Middle frontal gyrus (tissue), 1 donor: ENCODE results near the gene TMSB4X.
A peak's percentile ranks its signal among the peaks of the same experiment; 100 is the strongest.
"Not testable (repeated sequence)": the region's sequence is repeated elsewhere in the genome, so short reads cannot be mapped to it uniquely, and the experiment has no call there.

ENCODE experiments used
- DNase-seq: peaks from one replicate; pipeline ENCODE4 v3.0.0-alpha.2; 2015; ENCODE audit warnings: low spot score; ENCODE audit errors: extremely low spot score

TMSB4X gene

GRCh38 chrX:12974796-12975669 is at the start of gene TMSB4X:
TSS of gene TMSB4X (plus strand) at chrX:12975110.
- peak; percentile 62 for DNase-seq

DNA sequence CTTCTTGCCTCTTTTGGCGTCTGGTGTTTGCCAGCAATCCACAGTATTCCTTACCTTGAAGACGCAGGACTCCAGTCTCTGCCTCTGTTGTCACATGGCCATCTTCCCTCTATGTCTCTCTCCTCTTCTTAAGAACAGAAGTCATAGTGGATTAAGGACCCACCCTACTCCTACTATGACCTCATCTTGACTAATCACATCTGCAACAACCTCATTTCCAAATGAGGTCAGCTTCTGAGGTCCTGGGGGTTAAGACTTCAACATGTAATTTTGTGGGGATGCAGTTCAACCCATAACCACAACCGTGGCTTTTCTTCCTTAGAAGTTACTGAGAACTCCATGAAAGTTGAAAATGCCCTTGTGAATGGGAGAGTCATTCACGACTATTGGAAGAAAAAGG is 45.2 kb upstream of the TMSB4X start:
- no peak for DNase-seq

DNA sequence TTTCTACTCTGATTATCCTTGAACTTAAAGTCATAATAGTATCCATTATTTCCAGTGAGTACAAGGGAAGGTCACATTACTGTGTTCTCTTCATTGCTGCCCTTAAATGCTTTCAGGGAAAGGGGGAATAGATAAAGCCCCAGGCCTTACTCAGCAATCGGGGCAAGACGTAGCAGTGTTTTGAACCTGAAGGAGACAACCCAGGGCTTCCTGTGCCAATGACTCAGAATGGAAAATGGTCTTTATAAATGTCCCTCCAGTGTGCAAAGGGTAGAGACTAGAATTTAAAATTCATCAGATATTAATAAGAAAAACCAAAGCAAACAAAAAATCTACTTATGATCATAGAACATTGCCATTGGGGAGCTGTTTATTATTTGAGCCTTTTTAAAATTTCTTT is 44.8 kb upstream of the TMSB4X start:
- DNase-seq: no peak

GRCh38 chrX:12932244-12932643 is 42.7 kb upstream of the TMSB4X start:
- no peak for DNase-seq

GRCh38 chrX:12934850-12935249 is 40.1 kb upstream of the TMSB4X start:
- DNase-seq: no peak

DNA sequence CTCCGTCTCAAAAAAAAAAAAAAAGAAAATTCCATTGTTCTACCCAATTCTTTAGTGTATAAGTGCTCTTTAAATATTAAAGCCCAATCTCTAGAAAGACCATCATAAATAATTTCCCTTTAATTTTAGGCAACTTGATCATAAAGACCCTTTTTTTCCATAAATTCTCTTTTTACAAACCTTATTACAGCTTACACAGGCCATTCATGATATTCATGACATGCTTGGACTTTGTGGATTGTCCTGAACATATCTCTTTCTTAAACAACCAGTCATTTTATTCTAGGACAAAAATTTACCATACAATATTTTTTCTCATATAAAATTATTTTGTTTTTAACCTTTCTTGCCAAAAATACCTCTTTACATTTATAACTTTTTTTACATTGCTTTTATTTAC is 38.0 kb upstream of the TMSB4X start:
- no peak for DNase-seq

GRCh38 chrX:12940471-12940870 is 34.4 kb upstream of the TMSB4X start:
- not testable (repeated sequence) for DNase-seq

DNA sequence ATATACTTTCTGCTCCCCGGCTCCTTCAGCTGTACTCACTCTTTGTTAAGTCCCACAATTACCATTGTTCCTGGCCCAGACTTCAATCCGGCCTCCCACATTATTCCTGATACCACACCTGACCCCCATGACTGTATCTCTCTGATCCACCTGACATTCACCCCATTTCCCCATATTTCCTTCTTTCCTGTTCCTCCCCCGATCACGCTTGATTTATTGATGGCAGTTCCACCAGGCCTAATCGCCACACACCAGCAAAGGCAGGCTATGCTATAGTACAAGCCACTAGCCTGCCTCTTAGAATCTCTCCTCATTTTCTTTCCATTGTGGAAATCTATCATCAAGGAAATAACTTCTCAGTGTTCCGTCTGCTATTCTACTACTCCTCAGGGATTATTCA is 31.3 kb upstream of the TMSB4X start:
- not testable (repeated sequence) for DNase-seq

DNA sequence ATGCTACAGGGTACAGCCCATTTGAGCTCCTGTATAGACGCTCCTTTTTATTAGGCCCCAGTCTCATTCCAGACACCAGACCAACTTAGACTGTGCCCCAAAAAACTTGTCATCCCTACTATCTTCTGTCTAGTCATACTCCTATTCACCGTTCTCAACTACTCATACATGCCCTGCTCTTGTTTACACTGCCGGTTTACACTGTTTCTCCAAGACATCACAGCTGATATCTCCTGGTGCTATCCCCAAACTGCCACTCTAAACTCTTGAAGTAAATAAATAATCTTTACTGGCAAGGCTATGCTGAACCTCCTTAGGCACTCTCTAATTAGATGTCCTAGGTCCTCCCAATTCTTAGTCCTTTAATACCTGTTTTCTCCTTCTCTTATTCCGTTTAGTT is 30.5 kb upstream of the TMSB4X start:
- not testable (repeated sequence) for DNase-seq

DNA sequence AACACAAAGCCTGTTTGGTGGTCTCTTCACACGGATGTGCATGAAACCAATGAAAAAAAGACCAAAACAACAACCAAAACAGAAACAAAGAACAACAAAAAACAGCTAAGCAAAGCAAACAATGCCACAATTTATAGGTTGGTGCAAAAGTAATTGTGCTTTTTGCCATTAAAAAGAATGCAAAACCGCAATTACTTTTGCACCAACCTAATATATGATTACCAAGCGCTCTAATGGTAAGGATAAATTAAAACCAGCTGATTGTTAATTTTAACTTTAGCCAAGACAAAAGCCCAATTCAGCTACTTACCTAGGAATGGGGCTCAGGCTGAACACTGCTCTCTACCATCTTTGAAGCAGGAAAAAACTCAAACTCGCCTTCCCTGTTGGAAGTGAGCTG is 29.4 kb upstream of the TMSB4X start:
- no peak for DNase-seq

DNA sequence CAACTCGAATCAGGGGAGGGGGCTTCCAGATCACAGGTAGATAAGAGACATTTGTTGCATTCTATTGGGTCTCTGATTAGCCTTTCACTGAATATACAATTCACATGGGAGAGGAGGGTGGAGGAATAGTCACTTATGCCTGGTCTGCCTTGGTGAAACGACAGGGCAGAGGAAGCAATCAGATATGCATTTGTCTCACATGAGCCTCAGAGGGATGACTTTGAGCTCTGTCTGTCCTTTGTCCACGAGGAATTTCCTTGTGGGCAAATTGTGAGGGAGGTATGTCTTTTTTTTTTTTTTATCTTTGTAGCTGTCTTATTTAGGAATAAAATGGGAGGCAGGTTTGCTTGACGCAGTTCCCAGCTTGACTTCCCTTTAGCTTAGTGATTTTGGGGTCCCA is 28.5 kb upstream of the TMSB4X start:
- DNase-seq: no peak

DNA sequence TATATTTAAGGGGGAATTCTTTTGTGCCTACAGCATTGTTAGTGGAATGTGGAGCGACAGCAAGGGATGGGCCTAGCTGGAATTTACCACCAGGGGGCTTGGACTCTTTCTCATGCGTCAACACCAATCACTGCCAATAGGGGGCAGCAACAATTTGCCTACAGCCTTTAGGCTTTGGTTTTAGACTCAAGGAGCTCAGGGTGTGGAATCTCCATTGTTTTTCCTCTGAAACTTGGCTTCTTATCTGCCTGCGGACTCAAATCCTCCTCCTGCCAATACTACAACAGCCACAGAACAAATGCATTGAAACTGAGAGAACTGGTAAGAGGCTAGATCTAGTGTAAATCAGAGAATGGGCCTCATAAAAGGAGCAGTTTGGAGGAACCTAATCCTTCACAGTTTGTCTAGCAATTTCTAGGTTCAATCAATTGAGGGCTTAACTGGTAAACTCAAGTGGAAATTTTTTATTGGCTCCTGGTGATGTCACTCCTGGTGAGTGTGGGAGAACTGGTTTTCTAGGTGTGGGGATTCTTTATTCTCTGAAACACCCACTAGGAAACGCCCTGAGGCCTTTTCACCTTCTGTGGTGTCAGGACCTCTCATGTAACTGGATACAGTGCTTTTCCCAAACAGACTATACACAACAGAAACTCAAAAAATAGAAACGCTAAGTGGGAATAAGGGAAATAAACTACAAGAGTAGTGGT is 27.9 kb upstream of the TMSB4X start:
- no peak for DNase-seq

- no peak for DNase-seq
Measured at GRCh38 chrX:12947545-12948235, 27.2 kb upstream of the TMSB4X start.

DNA sequence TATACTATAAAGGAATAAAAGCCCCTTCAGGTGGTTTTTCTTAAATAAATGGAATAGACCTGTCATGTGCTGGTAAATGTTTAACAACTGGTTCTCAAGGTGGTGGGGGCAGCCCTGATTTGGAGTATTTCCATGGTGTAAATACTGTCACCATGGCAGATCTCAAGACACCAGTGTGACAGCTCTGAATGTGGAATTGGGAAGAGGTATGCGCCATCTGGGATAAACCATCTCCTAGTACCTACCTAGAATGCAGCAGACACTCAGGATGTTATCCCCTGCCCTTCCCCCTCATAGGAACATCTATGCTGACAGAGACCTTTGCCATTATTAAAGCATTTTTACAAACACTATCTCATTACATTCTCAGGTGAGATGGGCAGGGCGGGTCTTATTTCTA is 26.4 kb upstream of the TMSB4X start:
- DNase-seq: no peak

DNA sequence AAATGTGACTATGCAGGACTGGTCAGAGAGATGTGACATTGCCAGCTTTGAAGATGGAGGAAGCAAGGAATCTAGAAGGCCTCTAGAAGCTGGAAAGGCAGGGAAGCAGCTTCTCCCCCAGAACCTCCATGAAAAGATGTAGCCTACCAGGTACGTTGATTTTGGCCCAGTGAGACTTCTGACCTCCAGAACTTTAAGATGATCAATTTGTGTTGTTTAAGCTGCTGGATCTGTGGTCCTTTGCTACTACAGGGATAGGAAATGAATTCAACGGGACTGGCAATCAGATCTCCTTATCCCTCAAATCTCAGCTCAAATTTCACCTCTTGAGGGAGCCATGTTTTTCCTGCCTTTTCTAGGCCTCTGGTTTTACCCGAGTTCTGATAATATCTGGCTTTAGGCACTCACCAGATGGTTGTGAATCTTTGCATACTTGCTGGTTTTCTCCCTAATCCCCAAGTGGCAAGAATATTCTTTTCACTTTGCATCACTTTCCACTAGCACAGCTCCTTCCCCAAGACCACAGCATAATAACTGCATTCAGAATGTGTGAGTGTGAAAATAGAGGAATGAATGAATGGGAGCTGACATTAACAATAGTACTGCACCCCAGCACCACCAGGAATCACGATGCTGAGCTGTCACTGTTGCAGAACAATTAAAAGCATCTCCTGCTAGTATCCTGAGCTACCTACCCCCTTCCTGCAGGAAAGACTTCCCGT is 25.5 kb upstream of the TMSB4X start:
- no peak for DNase-seq

- peak; percentile 14 for DNase-seq
Measured at GRCh38 chrX:12949927-12950656, 24.8 kb upstream of the TMSB4X start.

GRCh38 chrX:12950851-12951594 is 23.9 kb upstream of the TMSB4X start:
- DNase-seq: no peak

GRCh38 chrX:12951595-12951975 is 23.3 kb upstream of the TMSB4X start:
- DNase-seq: no peak

DNA sequence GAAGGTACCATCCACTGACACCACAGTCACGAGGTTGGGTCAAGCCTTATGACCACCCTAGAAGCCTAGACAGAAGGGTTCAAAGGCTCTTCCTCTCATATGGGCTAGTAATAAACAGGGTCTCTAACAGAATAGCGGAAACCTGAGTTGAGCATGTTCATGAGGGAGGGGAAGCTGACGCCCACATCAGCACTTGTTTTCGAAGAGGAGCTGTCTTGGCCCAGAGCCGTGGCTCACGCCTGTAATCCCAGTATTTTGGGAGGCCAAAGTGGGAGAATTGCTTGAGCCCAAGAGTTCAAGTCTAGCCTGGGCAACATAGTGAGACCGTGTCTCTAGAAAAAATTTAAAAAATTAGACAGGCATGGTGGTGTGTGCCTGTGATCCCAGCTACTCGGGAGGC is 21.5 kb upstream of the TMSB4X start:
- no peak for DNase-seq

GRCh38 chrX:12954376-12954775 is 20.5 kb upstream of the TMSB4X start:
- no peak for DNase-seq
